Coronary artery (tissue), 2 donors: ENCODE measurements around the gene LSM2.

Source experiments
- DNase-seq: peaks from one replicate; pipeline ENCODE4 v3.0.0-alpha.2; 2017; ENCODE audit warnings: low spot score
- H3K27ac ChIP-seq, 2 donors: fragments of 200-600 bp; sonication (generic); one replicate each; pipeline ENCODE4 v1.5.1; 2016 to 2019
- H3K4me3 ChIP-seq: fragments of 200-600 bp; sonication (generic); 2 replicates; pipeline ENCODE4 v1.5.1; 2016; ENCODE audit warnings: mild to moderate bottlenecking, moderate library complexity
- TF ChIP-seq, protein P1 (sequence below): fragments of 200-600 bp; sonication (generic); IDR thresholded peaks from one replicate; pipeline ENCODE4 v1.5.1; 2019; ENCODE audit warnings: antibody characterized with exemption

The LSM2 gene

DNA sequence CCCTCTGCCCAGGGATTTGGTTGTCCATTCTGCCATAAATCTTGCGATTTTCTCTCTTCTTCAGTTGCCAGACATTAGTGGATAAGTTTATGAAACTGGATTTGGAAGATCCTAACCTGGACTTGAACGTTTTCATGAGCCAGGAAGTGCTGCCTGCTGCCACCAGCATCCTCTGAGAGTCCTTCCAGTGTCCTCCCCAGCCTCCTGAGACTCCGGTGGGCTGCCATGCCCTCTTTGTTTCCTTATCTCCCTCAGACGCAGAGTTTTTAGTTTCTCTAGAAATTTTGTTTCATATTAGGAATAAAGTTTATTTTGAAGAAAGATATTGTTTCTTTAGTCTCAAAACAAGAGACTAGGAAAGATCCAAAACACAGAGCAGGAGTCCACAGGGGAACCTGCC lies 44.4 kb downstream of the LSM2 start, which contains the start of gene SAPCD1:
Gene SAPCD1, plus strand, starts transcription at position 301 of the 400 bp plus-strand sequence. CDS start 399 bp downstream, outside the sequence.
- Histone ChIP-seq H3K4me3 (no peak within 1 kb of the TSS), H3K27ac (no peak within 1 kb of the TSS)
- DNase-seq, result no peak
- TF ChIP-seq, protein P1, sequence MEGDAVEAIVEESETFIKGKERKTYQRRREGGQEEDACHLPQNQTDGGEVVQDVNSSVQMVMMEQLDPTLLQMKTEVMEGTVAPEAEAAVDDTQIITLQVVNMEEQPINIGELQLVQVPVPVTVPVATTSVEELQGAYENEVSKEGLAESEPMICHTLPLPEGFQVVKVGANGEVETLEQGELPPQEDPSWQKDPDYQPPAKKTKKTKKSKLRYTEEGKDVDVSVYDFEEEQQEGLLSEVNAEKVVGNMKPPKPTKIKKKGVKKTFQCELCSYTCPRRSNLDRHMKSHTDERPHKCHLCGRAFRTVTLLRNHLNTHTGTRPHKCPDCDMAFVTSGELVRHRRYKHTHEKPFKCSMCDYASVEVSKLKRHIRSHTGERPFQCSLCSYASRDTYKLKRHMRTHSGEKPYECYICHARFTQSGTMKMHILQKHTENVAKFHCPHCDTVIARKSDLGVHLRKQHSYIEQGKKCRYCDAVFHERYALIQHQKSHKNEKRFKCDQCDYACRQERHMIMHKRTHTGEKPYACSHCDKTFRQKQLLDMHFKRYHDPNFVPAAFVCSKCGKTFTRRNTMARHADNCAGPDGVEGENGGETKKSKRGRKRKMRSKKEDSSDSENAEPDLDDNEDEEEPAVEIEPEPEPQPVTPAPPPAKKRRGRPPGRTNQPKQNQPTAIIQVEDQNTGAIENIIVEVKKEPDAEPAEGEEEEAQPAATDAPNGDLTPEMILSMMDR, result no peak

DNA sequence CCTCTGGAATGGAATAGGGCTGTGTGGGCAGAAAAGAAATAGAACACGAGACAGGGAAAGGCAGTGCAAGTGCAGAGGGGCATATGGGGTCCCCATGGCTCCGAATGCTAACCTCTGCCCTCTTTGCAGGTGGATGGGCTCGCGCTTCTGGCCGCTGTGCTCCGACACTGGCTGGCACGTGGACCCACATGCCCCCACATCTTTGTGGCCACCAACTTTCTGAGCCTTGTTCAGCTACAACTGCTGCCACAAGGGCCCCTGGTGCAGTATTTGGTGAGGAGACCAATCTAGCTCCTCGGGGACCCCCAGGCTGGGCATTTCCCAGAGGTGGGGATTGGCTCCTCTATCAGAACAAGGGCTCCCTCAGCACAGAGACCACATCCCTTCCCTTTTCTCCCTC lies 45.4 kb downstream of the LSM2 start:
- DNase-seq, result no peak
- TF ChIP-seq, protein P1, result no peak
- no peak overlapping the region for H3K27ac ChIP-seq
- no peak overlapping the region for H3K4me3 ChIP-seq

DNA sequence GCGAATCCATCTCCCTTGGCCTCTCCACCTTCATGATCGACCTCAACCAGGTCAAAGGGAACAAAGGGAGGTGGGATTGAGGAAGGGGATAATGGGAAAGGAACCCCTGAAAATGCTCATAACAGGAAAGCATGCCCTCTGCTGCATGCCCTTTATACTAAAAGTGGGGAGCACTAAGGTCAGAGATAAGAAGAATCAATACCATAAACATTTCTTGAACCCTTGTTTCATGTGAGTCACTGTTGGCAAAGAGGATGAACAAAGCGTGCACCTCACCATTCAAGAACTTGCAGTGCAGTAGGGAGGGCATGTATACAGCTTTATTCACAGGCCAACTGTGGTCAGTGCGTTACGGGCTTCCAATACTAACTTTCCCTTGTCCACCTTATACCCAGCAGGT lies 46.0 kb downstream of the LSM2 start:
- no peak for DNase-seq
- H3K27ac ChIP-seq, result no peak overlapping the region
- TF ChIP-seq, protein P1, result no peak
- H3K4me3 ChIP-seq, result no peak overlapping the region

DNA sequence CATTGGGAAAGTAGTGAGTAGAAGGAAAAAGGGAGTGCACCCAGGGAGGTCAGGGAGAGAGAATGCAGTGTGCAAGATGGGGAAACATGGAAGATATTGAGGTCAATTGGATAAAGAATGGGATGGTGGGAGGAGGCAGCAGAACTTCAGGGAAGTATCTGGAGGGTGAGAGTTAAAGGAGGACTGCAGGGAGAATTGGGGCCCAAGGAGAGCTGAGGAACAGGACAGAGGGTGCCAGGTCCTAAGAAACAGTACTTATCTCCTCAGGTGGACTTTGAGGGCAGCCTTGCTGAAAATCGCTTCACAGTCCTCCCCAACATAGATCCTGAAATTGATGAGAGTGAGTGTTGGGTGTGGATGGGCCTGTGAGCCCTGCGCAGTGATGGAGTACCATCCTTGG lies 48.5 kb downstream of the LSM2 start:
- DNase-seq, result no peak
- TF ChIP-seq, protein P1, result no peak

DNA sequence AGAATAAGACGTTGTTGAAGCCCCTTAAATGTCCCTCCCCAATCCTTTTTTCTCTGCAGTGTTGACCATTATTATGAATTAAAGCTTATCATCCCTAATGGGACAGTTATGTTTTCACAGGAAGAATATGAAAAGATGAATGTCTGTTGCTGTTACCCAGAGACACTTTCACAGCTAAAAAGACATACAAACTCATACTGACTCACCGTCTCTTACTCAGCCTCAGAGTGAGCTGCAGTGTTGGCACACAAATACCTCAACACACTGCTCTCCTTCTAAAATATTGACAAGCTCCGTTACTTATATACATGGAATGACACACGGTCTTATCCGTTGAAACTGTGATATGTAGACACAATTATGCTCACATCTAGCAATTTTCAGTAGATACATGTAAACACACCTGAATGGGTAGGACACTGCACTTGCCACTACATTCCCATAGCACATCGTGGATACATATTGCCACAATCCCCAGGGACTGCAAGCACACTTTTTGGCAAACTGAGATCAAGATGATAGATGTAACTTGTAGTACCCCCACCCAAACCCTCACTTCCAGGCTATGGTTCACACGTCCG lies 53.9 kb downstream of the LSM2 start:
- Histone ChIP-seq H3K4me3 (no peak overlapping the region), H3K27ac (no peak overlapping the region)
- TF ChIP-seq, protein P1, result no peak
- DNase-seq, result no peak

More for the DNA sequence above, 48.5 kb downstream of the LSM2 start:
- H3K4me3 ChIP-seq, result no peak overlapping the region
- H3K27ac ChIP-seq, result no peak overlapping the region

DNA sequence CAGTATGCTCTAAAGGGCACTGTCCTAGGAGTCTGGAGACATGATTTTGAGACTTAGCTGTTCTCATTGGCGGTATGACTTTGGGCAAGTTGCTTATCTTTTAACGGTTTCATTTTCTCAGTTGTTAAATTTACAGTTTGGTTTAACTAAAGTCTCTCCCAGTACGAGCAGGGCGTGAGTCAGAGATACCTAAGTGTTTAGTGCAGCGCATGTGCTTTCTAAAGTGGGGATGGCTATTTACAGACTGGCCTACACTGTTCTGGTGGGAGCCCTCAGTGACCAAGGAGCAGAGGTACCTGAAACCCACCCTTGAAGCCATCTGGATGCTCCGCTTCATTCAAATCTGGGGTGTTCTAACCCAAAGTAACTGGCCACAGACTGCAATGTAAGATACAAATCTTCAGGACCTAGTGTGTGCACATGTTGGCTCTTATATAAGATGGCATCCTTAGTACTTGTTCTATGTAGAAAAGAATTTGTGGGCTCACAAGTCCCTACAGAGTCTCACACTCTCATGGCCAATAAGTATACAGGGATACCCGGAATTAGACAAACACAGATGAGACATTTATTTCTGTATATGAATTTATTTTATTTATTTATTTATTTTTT lies 56.2 kb downstream of the LSM2 start:
- TF ChIP-seq, protein P1, result no peak
- DNase-seq, result no peak
- no peak overlapping the region for H3K27ac ChIP-seq
- H3K4me3 ChIP-seq, result no peak overlapping the region
